Astrocyte (in vitro differentiated cells and primary cell): ENCODE results near the gene SP7. TPM values are rescaled to one million over a fixed set of nuclear protein-coding genes. Genes with fewer than 3 reads are reported as not detected.
"Not testable (repeated sequence)": the region's sequence is repeated elsewhere in the genome, so short reads cannot be mapped to it uniquely, and the experiment has no call there.

Source experiments
- DNase-seq: peaks from one replicate; pipeline ENCODE4 v3.0.0-alpha.2; 2010; ENCODE audit warnings: low read depth
- FAIRE-seq: peaks from 2 replicates; lab custom pipeline; 2011; peaks lifted over from hg19 to GRCh38; lab: Jason Lieb, UNC
- H2AFZ ChIP-seq: 2 replicates; pipeline ENCODE4 v1.6.0; 2012; ENCODE audit warnings: low read depth, low read length, inconsistent platforms
- H3K27ac ChIP-seq: 2 replicates; pipeline ENCODE4 v1.5.1; 2011; ENCODE audit warnings: low read depth, low read length, inconsistent platforms
- H3K27me3 ChIP-seq: 2 replicates; pipeline ENCODE4 v1.6.0; 2011; ENCODE audit warnings: low read length, inconsistent platforms; ENCODE audit not compliant: insufficient read depth
- H3K36me3 ChIP-seq: 2 replicates; pipeline ENCODE4 v1.5.1; 2011; ENCODE audit warnings: low read length, inconsistent platforms; ENCODE audit not compliant: insufficient read depth
- H3K4me1 ChIP-seq: 2 replicates; pipeline ENCODE4 v1.5.1; 2011; ENCODE audit warnings: low read length, inconsistent platforms; ENCODE audit not compliant: insufficient read depth
- H3K4me2 ChIP-seq: 2 replicates; pipeline ENCODE4 v1.6.0; 2012; ENCODE audit warnings: low read length, inconsistent platforms
- H3K4me3 ChIP-seq: 2 replicates; pipeline ENCODE4 v1.5.1; 2011; ENCODE audit warnings: low read depth, mild to moderate bottlenecking, low read length, inconsistent platforms; ENCODE audit not compliant: insufficient read depth
- H3K79me2 ChIP-seq: 2 replicates; pipeline ENCODE4 v1.6.0; 2012; ENCODE audit warnings: mild to moderate bottlenecking, low read length, inconsistent platforms; ENCODE audit not compliant: insufficient read depth
- H3K9ac ChIP-seq: 2 replicates; pipeline ENCODE4 v1.6.0; 2012; ENCODE audit warnings: mild to moderate bottlenecking, low read length, inconsistent platforms
- H3K9me3 ChIP-seq: 2 replicates; pipeline ENCODE4 v1.5.1; 2012; ENCODE audit warnings: low read depth, mild to moderate bottlenecking, low read length, inconsistent platforms; ENCODE audit not compliant: insufficient read depth
- H4K20me1 ChIP-seq: 2 replicates; pipeline ENCODE4 v1.6.0; 2012; ENCODE audit warnings: low read length, inconsistent platforms; ENCODE audit not compliant: insufficient read depth
- H3K27ac Mint-ChIP-seq: one replicate; pipeline ENCODE4 v1.8.0; 2021; ENCODE audit warnings: mild to moderate bottlenecking, mixed read lengths; ENCODE audit not compliant: unreplicated experiment
- H3K27me3 Mint-ChIP-seq: one replicate; pipeline ENCODE4 v1.8.0; 2021; ENCODE audit warnings: low read depth, mixed read lengths; ENCODE audit not compliant: unreplicated experiment
- H3K36me3 Mint-ChIP-seq: one replicate; pipeline ENCODE4 v1.8.0; 2021; ENCODE audit warnings: low read depth, mixed read lengths; ENCODE audit not compliant: unreplicated experiment
- H3K4me1 Mint-ChIP-seq: one replicate; pipeline ENCODE4 v1.8.0; 2021; ENCODE audit warnings: low read depth, mixed read lengths; ENCODE audit not compliant: unreplicated experiment
- H3K4me3 Mint-ChIP-seq: one replicate; pipeline ENCODE4 v1.8.0; 2021; ENCODE audit warnings: mild to moderate bottlenecking, moderate library complexity, mixed read lengths; ENCODE audit not compliant: unreplicated experiment
- H3K9me3 Mint-ChIP-seq: one replicate; pipeline ENCODE4 v1.8.0; 2021; ENCODE audit warnings: mild to moderate bottlenecking, mixed read lengths; ENCODE audit not compliant: unreplicated experiment
- EZH2 ChIP-seq: IDR thresholded peaks from 2 replicates; pipeline ENCODE4 v1.6.1; 2012; ENCODE audit warnings: mild to moderate bottlenecking, low read length, inconsistent platforms; ENCODE audit not compliant: insufficient read depth
- total RNA-seq: library from RNA; stranded (reverse); gene quantifications from 2 replicates; pipeline ENCODE4 v1.2.1, GENCODE V29; 2021
- TF ChIP-seq, protein P1 (sequence below): IDR thresholded peaks from 2 replicates; pipeline ENCODE4 v1.5.1; 2011; ENCODE audit warnings: low read depth, mild to moderate bottlenecking, inconsistent platforms, low read length, moderate library complexity; ENCODE audit not compliant: insufficient read depth

Gene SP7
- total RNA-seq, 1 donor from 2014 or later = not detected

- H3K79me2 ChIP-seq, H3K9me3 ChIP-seq, H2AFZ ChIP-seq, H3K27ac ChIP-seq, H3K36me3 ChIP-seq, H3K36me3 Mint-ChIP-seq, H3K4me3 ChIP-seq, H3K27me3 Mint-ChIP-seq, H4K20me1 ChIP-seq, H3K9ac ChIP-seq, H3K9me3 Mint-ChIP-seq, H3K27me3 ChIP-seq, DNase-seq, H3K4me3 Mint-ChIP-seq, H3K4me2 ChIP-seq, FAIRE-seq, H3K27ac Mint-ChIP-seq: not testable (repeated sequence)
- peaks cover 23% of the 10 kb centered on the region for H3K4me1 ChIP-seq
- H3K4me1 Mint-ChIP-seq = peaks cover 17% of the 10 kb centered on the region
These were observed 37.5 kb upstream of the SP7 start for GRCh38 chr12:53373554-53374133.

GRCh38 chr12:53365245-53365904, 29.2 kb upstream of the SP7 start:
- Mint-ChIP-seq H3K27ac (no peak overlapping the region), H3K4me3 (no peak overlapping the region), H3K4me1 (peaks cover 3% of the 10 kb centered on the region), H3K36me3 (no peaks in the 10 kb centered on the region), H3K27me3 (no peaks in the 10 kb centered on the region), H3K9me3 (no peaks in the 10 kb centered on the region)
- Histone ChIP-seq H2AFZ (no peak overlapping the region), H3K27ac (no peak overlapping the region), H3K36me3 (no peaks in the 10 kb centered on the region), H3K4me3 (no peak overlapping the region), H3K9me3 (no peaks in the 10 kb centered on the region), H3K79me2 (no peaks in the 10 kb centered on the region), H3K4me1 (no peaks in the 10 kb centered on the region), H3K4me2 (no peak overlapping the region), H3K27me3 (no peaks in the 10 kb centered on the region), H4K20me1 (no peaks in the 10 kb centered on the region), H3K9ac (no peak overlapping the region)
- TF ChIP-seq EZH2 = no peak
- TF ChIP-seq, protein P1, sequence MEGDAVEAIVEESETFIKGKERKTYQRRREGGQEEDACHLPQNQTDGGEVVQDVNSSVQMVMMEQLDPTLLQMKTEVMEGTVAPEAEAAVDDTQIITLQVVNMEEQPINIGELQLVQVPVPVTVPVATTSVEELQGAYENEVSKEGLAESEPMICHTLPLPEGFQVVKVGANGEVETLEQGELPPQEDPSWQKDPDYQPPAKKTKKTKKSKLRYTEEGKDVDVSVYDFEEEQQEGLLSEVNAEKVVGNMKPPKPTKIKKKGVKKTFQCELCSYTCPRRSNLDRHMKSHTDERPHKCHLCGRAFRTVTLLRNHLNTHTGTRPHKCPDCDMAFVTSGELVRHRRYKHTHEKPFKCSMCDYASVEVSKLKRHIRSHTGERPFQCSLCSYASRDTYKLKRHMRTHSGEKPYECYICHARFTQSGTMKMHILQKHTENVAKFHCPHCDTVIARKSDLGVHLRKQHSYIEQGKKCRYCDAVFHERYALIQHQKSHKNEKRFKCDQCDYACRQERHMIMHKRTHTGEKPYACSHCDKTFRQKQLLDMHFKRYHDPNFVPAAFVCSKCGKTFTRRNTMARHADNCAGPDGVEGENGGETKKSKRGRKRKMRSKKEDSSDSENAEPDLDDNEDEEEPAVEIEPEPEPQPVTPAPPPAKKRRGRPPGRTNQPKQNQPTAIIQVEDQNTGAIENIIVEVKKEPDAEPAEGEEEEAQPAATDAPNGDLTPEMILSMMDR = no peak
- DNase-seq = no peak
- FAIRE-seq = no peak

DNA sequence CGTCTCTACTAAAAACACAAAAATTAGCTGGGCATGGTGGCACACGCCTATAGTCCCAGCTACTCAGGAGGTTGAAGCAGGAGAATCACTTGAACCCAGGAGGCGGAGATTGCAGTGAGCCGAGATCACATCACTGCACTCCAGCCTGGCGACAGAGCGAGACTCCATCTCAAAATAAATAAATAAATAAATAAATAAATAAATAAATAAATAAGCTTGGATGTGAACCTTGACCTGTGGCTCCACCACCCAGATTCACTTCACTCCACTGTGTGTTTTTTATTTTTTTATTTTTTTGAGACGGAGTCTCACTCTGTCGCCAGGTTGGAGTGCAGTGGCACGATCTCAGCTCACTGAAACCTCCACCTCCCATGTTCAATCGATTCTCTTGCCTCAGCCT, 25.5 kb upstream of the SP7 start:
- H3K9ac ChIP-seq, FAIRE-seq, H3K4me2 ChIP-seq, H3K4me1 Mint-ChIP-seq, H3K9me3 ChIP-seq, H3K9me3 Mint-ChIP-seq, H3K27me3 ChIP-seq, H3K27ac Mint-ChIP-seq, H3K27ac ChIP-seq, H3K4me1 ChIP-seq, H3K4me3 ChIP-seq, H4K20me1 ChIP-seq, H3K36me3 ChIP-seq, H3K36me3 Mint-ChIP-seq, H3K27me3 Mint-ChIP-seq, H3K79me2 ChIP-seq, H2AFZ ChIP-seq, H3K4me3 Mint-ChIP-seq, DNase-seq: not testable (repeated sequence)
